Mononuclear cell (primary cell): ENCODE data around the gene ITGA2. TPM values are rescaled to one million over a fixed set of nuclear protein-coding genes. Genes with fewer than 3 reads are reported as not detected.

Experiments used
- H3K27me3 ChIP-seq: 2 replicates; pipeline ENCODE4 v1.6.0; 2011; ENCODE audit warnings: low read length, control low read depth; ENCODE audit not compliant: insufficient read depth
- H3K4me1 ChIP-seq: 2 replicates; pipeline ENCODE4 v1.5.1; 2011; ENCODE audit warnings: mild to moderate bottlenecking, low read length, control low read depth; ENCODE audit not compliant: insufficient read depth
- H3K4me3 ChIP-seq: 2 replicates; pipeline ENCODE4 v1.5.1; 2011; ENCODE audit warnings: mild to moderate bottlenecking, low read length, moderate library complexity
- H3K9me3 ChIP-seq: 2 replicates; pipeline ENCODE4 v1.5.1; 2011; ENCODE audit warnings: low read depth, mild to moderate bottlenecking, control low read depth, low read length
- total RNA-seq: library from RNA; depleted of rRNA; stranded (reverse); fragments of >200 nt; gene quantifications from one replicate; pipeline ENCODE4 v1.2.3, GENCODE V29; 2012

The ITGA2 gene
- total RNA-seq, 1 donor: 0.73 TPM

DNA sequence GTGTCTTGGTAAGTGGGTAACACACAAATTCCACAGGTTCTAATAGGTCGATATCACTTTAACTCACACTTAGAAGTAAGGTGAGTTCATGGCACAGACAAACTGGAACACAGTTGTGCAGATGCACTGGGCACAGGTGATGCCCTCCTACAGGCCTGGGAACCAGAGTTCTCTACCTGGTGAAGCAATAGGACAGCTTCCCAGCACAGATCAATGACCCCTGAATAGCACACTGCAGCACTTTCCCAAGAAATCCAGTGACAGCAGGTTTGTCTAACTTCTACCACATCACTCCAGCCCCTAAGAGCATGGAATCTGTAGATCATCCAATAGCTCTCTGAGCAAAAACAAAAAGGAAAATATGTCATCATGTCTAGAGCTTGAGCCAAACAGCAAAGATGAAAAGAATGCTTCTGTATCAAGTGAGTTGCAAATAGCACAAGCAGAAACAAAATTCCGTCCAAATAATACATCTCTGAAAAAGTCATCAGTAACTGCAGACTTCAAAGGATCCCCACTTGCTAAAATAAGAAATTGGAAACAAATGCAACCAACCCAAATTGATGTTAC lies 86.9 kb downstream of the ITGA2 start:
- H3K27me3 ChIP-seq: no peaks in the 10 kb centered on the region

DNA sequence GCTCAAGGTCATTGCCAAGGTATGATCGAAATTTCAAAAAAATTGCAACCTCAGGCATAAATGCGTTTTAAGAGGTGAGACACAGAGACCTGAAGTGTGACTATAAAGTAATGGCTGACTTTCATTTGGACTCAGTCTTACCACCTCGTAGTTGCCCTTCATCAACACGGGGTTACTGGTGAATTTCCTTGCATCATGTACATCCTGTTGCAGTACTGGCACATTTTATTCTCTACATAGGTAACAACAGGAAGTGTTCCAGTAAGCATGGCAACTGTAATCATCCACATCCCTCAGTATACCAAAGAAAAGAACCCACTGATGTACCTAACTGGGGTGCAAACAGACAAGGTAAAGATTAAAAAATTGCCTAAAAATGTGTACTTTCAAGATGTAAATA lies 91.1 kb downstream of the ITGA2 start:
- no peaks in the 10 kb centered on the region for H3K4me1 ChIP-seq
- no peaks in the 10 kb centered on the region for H3K27me3 ChIP-seq
- no peak overlapping the region for H3K4me3 ChIP-seq
- no peaks in the 10 kb centered on the region for H3K9me3 ChIP-seq

More for the DNA sequence above, 86.9 kb downstream of the ITGA2 start:
- H3K4me3 ChIP-seq: no peak overlapping the region
- H3K4me1 ChIP-seq: no peaks in the 10 kb centered on the region
- no peaks in the 10 kb centered on the region for H3K9me3 ChIP-seq

DNA sequence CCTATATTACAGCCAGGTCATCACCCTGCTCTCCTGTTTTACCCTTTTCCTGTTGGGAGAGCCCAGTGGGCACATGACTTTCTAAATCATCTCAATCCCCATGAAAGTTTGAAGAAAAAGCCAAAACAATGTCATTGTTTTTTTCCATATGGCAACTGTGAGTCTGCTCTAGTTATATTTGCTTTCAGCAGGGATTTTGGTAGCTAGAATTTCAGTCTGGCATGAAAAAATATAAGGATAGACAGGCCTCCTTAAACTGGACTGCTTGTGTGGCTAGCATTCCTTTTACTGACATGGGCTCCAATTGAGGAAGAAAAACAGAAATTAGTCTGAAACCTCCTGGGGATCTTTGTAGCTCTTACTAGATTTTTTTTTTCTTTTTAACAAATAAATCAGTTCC lies 94.8 kb downstream of the ITGA2 start:
- Histone ChIP-seq H3K4me1 (no peaks in the 10 kb centered on the region), H3K27me3 (no peaks in the 10 kb centered on the region), H3K9me3 (no peaks in the 10 kb centered on the region), H3K4me3 (no peak overlapping the region)

- H3K9me3 ChIP-seq: no peaks in the 10 kb centered on the region
- H3K4me1 ChIP-seq: no peaks in the 10 kb centered on the region
- no peaks in the 10 kb centered on the region for H3K27me3 ChIP-seq
- H3K4me3 ChIP-seq: no peak overlapping the region
Observed at GRCh38 chr5:53084546-53085255, 95.5 kb downstream of the ITGA2 start.

DNA sequence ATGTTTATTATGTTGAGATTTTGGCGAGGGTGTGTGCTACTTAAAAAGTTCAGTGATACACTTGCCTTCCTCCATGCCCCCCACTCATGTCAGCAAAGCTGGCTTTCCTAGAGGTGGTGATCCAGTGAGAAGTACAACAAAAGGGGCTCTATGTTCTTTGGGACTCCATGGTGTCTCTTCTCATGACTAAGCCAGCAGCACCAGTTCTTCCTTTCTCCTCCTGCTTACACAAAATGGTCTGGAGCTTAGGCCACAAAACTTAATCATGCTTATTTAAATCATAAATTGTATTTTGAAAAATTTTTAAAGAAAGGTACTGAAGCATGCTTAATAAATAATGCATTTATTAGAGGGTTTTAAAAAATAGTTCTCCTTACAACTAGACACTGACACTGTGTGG lies 98.0 kb downstream of the ITGA2 start:
- Histone ChIP-seq H3K4me3 (no peak overlapping the region), H3K9me3 (no peaks in the 10 kb centered on the region), H3K4me1 (peaks cover 4% of the 10 kb centered on the region), H3K27me3 (no peaks in the 10 kb centered on the region)

DNA sequence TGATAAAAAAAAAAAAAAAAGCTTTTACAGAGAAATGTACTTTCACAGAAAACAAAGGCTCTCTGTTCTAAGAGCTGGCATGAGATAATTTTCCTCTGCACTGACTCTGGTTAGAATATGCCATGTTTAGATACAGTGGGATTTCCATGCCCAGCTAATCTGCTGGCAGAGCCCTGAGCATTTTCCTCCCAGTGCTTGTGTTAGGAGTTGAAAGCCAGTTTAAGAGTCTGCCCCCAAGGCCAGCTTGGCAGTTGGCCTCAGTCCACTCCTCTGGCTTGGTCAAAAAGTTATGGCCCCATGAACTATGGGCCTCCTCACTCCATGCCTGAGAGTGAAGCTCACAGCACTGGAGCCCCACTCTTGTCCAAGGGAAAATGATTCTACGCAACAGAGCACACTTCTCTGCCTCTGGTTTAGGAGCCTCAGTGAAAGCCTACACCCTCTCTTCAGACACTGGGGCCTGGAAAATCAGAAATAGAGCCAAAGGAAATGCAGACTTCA lies 98.5 kb downstream of the ITGA2 start:
- Histone ChIP-seq H3K9me3 (no peaks in the 10 kb centered on the region), H3K4me3 (no peak overlapping the region), H3K4me1 (peaks cover 4% of the 10 kb centered on the region), H3K27me3 (no peaks in the 10 kb centered on the region)

DNA sequence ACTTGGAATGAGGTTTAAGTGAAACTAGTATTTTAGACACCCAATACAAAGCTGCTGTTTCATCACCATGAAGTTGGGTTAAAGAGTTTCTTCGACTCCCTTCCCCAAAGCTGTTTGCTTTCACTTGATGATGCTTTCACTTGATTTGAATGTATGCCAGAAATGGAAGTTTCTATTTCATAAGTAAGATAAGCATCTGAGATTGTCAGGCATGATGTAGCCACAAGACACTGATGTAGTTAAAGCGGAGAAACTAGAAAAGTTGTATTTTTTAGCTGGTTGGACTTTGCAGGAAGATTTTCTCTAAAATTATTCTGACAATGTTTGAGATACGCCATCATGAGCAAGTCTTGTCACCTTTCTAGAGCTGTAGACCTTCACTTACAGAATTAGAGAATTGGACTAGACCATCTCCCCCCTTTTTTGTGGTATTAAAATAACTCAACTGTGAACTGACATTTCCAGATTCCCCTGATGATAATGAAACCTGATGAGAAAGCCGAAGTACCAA lies 100.4 kb downstream of the ITGA2 start:
- Histone ChIP-seq H3K27me3 (no peaks in the 10 kb centered on the region), H3K4me3 (no peak overlapping the region), H3K9me3 (no peaks in the 10 kb centered on the region), H3K4me1 (peaks cover 4% of the 10 kb centered on the region)

GRCh38 chr5:53090229-53090628 lies 101.1 kb downstream of the ITGA2 start:
- Histone ChIP-seq H3K27me3 (no peaks in the 10 kb centered on the region), H3K4me3 (no peak overlapping the region)

GRCh38 chr5:53091289-53091688 lies 102.1 kb downstream of the ITGA2 start:
- Histone ChIP-seq H3K9me3 (no peaks in the 10 kb centered on the region), H3K27me3 (no peaks in the 10 kb centered on the region), H3K4me3 (no peak overlapping the region), H3K4me1 (peaks cover 4% of the 10 kb centered on the region)

More at GRCh38 chr5:53090229-53090628, 101.1 kb downstream of the ITGA2 start:
- Histone ChIP-seq H3K4me1 (peaks cover 4% of the 10 kb centered on the region), H3K9me3 (no peaks in the 10 kb centered on the region)

GRCh38 chr5:53092242-53092641 lies 103.1 kb downstream of the ITGA2 start:
- no peaks in the 10 kb centered on the region for H3K27me3 ChIP-seq
- H3K4me1 ChIP-seq: peaks cover 4% of the 10 kb centered on the region
- no peak overlapping the region for H3K4me3 ChIP-seq

DNA sequence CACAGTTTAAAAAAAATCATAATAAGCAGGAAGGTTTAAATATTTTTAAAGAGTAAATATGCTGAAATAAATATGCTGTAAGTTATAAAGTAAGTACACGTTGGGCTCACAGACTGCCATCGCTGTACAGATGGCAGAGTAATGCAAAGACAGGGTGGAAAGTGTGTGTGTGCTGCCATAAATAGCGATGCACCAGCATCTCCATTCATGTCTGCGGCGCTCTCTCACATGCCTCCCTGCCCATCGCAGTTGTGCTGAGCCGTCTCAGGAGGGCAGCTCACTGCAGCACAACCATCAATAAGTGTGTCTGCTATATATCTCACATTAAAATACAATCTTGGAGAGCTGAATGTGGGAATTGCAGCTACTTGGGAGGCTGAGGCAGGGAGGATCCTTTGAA lies 106.1 kb downstream of the ITGA2 start:
- Histone ChIP-seq H3K9me3 (no peaks in the 10 kb centered on the region), H3K4me3 (no peak overlapping the region), H3K27me3 (no peaks in the 10 kb centered on the region), H3K4me1 (peaks cover 2% of the 10 kb centered on the region)

More at GRCh38 chr5:53092242-53092641, 103.1 kb downstream of the ITGA2 start:
- H3K9me3 ChIP-seq: no peaks in the 10 kb centered on the region

- Histone ChIP-seq H3K4me3 (no peak overlapping the region), H3K27me3 (no peaks in the 10 kb centered on the region), H3K9me3 (no peaks in the 10 kb centered on the region), H3K4me1 (no peaks in the 10 kb centered on the region)
Observed at GRCh38 chr5:53095931-53096525, 106.9 kb downstream of the ITGA2 start.

GRCh38 chr5:53099546-53099945 lies 110.4 kb downstream of the ITGA2 start:
- Histone ChIP-seq H3K27me3 (no peaks in the 10 kb centered on the region), H3K9me3 (no peaks in the 10 kb centered on the region), H3K4me3 (no peak overlapping the region), H3K4me1 (no peaks in the 10 kb centered on the region)

- H3K9me3 ChIP-seq: no peaks in the 10 kb centered on the region
Observed at GRCh38 chr5:53100606-53101005, 111.5 kb downstream of the ITGA2 start.

DNA sequence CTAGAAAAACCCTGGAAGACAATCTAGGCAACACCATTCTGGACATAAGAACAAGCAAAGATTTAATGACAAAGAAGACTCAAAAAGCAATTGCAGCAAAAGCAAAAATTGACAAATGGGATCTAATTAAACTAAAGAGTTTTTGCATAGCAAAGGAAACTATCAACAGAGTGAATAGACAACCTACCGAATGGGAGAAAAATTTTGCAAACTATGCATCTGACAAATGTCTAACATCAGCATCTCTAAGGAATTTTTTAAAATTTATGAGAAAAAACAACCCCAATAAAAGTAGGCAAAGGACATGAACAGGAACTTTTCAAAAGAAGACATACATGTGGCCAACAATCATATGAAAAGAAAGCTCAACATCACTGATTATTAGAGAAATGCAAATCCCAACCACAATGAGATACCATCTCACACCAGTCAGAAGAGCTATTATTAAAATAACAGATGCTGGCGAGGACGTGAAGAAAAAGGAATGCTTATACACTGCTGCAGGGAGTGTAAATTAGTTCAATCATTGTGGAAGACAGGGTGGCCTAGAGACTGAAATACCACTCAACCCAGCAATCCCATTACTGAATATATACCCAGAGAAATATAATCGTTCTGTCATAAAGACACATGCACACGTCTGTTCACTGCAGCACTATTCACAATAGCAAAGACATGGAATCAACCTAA lies 116.6 kb downstream of the ITGA2 start:
- Histone ChIP-seq H3K27me3 (no peaks in the 10 kb centered on the region), H3K4me1 (peaks cover 13% of the 10 kb centered on the region), H3K9me3 (no peaks in the 10 kb centered on the region), H3K4me3 (no peak overlapping the region)

More at GRCh38 chr5:53100606-53101005, 111.5 kb downstream of the ITGA2 start:
- H3K4me3 ChIP-seq: no peak overlapping the region
- no peaks in the 10 kb centered on the region for H3K4me1 ChIP-seq
- H3K27me3 ChIP-seq: no peaks in the 10 kb centered on the region
